ENCODE results near the gene DYNLT5.
"Not testable (repeated sequence)": the region's sequence is repeated elsewhere in the genome, so short reads cannot be mapped to it uniquely, and the experiment has no call there.

Gene DYNLT5

DNA sequence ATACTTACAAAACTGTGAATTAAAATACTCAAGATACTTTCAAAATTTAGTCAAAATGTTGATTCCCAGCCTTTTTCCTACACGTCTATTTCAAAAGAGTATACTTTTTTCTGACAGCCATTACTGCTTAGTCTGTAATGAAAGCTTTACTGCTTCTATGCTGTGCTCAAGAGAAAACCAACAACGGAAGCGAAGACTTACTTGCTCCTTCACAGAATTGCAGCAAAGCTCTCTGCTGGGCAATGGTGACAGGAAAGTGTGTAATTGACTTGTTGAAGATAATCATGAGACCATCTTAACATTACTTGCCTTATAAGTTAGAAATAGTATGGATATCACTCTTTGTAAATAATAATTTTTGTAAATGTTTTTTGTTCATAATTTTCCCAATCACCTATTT lies 1.7 kb upstream of the DYNLT5 start:
- no peak for DNase-seq (ENCODE audit: low read depth)

DNA sequence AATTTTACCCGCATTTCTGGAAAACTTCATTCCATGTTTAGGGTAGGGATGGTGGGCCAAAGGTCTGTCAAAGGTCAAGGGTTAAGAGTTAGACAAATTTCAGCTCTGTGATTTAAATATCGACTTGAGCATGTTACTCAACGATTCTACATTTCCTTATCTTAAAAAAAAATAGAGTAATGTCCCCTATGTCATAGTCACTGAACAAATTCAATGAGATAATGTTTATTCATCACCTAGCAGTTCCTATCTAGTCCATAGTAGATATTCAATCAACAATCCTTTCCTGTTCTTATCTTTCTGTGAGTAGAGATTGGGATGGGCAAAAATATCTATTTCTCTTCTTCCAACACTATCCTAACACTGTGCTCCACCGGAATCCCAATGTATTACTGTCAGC lies 1.1 kb upstream of the DYNLT5 start:
- no peak for DNase-seq (ENCODE audit: low read depth)

DNA sequence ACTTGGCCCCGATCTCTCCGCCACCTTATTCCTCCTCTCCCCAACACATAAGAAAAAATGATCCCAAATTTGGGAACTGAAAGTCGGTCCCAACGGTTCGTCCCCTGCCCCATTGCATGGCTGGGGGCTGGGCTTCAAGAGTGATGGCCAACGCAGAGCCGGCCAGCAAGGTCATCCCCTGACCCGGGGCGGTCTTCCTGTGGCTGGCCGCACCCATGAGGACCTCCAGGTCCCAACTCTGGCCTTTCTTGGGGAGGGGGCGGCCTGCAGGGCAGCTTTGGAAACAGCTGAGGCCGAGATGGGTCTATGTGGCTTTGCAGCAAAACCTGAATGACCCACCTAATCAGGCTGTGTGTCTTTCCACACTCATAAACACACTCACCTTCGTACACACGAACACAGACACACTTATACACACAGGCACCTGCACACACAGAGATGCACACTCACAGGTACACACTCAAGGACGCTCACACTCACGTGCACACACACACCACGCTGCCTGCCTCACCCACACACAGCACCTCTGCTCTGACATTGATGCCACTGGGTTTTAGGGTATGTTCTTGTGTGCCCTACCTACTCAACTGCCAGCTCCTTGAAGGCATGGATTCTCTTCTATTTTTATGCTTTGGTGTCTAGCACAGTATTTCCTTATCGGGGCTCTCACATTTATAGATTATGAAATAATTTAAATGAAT lies 562 bp downstream of the DYNLT5 start:
- DNase-seq (ENCODE audit: low read depth) = no peak

DNA sequence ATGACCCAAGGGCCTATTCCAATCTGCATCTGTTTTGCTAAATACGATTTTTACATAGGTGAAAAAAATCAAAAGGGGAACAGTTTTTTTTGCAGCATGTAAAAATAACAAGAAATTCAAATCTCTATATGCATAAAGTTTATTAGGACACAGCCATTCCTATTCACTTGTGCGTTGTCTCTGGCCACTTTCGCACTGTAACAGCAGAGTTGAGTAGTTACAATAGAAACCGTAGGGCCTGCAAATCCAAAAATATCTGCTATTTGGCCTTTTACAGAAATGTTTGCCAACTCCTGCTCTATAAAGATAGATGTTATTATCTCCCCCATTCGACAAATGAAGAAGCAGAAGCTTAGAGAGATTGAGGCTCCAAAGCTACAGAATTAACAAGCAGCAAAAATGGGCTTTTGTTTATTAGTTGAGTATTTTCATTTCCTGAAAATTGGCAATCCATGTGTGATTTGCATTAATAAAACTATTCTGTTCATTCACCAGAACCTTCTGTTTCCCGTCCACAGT lies 5.5 kb downstream of the DYNLT5 start:
- DNase-seq (ENCODE audit: low read depth) = no peak

DNA sequence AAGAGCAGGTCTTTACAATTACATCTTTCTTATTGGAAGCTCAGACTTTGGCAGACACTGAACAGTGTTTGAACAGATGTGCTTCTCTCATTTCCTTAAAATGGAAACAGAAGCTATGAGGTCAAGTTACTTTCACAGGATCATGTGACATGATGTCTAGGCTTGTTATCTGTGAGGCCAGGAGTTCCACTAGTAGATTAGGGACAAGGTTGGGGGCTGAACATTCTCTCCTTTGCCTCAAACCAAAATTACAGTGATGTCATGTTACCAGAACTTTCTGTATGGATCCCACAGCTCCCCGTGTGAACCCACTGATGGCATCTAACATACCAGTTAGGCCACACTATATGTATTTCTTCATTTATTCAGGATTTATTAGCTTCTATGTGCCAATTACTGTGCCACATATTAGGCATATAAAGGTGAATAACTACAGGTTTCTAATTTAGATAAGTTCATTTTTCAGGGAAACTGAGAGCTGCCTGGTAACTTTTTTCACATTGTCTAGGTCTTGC lies 6.0 kb downstream of the DYNLT5 start:
- no peak for DNase-seq (ENCODE audit: low read depth)

DNA sequence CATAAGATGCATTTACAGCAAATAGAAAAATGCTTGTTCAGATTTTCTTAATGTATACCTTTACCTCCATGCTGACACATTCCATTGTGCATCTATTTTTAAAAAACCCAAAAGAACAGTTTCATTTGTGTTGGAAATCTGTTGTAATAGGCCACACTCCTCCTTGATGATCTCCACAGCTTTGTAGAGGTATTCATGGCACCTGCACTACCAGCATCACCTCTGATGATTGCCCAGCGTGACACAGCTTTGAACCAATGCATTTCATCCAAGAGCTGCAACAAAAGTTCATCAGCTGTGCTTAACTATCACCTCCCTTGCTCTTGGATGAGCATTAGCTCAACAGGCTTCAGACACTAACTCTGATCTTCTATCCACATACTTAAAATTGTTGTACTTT lies 8.2 kb downstream of the DYNLT5 start:
- DNase-seq (ENCODE audit: low read depth) = no peak

DNA sequence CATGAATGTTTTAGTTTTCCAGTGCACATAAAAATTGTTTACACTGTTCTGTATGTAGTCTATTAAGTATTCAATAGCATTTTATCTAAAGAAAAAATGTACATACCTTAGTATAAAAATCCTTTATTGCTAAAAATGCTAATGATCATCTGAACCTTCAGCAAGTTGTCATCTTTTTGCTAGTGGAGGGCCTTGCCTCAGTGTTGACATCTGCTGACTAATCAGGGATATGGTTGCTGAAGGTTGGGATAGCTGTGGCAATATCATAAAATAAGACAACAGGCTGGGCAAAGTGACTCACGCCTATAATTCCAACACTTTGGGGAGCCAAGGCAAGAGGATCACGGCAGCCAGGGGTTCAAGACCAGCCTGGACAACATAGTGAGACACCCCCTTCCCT lies 9.0 kb downstream of the DYNLT5 start:
- DNase-seq (ENCODE audit: low read depth) = peak; percentile 66

DNA sequence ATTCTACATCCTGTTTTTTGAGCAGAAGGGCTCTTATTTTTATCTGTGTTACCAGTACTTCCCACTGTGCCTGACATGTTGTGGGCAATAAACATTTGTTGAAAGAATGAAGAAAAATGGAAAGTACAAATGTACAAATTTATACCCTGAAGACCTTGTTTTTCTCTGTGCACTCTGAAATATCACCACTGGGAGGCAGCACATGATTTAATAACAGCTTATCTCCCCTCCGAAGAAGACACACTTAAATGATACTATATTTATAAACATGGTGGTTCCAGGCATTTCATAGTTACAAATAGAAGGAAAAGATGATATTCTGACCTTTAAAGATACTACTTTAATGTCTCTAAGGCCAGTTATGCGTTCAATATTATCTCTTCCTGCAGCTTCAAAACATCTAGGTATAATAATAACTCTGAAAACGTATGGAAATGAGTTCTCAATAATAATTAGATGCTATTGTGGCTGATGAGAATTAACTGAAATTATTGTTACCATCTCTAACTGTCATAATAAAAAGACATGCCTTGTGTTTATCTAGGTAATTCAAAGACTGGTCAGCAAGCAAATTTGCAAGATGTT lies 12.8 kb downstream of the DYNLT5 start:
- DNase-seq (ENCODE audit: low read depth) = peak; percentile 58

DNA sequence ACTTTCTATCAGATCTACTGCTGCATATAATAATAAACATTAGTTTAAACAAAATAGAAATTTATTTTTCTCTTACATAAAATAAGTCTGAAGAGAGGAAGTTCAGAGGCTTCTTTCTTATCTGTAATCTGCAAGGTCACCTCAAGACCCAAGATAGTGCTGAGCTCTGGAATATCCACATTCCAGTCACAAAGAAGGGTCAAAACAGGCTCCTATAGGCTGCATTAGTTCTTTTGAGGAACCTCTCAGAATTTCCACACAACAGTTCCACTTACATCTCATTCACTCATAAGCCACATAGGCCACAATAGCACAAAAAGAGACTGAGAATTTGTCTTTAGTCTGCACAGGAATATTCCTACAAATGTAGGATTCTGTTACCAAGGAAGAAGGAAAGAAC lies 15.4 kb downstream of the DYNLT5 start:
- DNase-seq (ENCODE audit: low read depth) = no peak

DNA sequence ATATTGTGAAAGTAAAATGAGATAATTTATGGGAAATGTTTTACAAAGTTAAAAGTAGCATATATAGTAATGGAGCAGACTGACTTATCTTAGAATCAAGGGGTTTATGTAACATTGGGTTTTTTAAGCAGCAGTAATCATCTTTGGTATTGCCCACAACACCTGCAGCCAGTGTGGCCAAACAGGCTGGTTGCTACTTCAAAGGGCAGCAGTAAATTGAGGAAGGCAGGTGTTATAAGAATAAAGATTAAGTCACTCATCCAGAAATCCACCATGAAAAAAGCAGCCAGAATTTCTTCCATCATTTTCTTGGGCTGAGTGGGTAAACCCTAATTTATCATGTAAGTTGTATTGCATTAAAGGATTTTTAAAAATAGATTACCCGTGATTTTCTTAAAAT lies 16.7 kb downstream of the DYNLT5 start:
- DNase-seq (ENCODE audit: low read depth) = no peak

DNA sequence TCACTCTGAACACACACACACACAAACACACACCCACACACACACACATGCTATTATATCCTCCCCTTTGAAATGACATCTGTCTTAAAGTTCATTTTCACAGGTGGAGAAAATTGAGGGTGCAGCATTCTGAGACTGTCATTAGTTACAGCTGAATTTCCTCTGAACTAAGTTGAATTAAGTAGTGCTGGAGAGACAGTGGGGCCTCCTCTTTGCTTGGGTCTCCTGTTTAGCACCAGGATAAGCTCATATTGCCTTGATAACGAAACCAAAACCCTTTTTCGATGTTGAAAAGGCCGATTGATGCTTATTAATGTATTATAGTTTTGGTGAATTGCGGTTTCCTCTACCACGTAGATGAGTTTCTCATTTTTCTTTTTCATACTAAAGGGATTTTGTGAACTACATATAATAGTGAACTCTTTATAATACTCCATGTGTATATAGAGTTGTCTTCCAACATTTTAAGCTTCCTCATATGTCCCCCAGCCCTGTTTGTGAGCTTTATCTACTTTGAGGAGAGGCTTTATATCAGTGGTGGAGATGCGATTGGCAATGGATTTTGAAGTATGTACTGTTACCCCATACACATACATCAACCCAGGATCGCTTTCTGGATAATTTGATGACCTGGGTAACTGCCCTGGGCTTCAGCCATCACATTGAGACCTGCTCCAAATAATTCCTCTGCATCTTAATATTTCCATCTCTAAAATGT lies 17.4 kb downstream of the DYNLT5 start:
- DNase-seq (ENCODE audit: low read depth) = no peak

DNA sequence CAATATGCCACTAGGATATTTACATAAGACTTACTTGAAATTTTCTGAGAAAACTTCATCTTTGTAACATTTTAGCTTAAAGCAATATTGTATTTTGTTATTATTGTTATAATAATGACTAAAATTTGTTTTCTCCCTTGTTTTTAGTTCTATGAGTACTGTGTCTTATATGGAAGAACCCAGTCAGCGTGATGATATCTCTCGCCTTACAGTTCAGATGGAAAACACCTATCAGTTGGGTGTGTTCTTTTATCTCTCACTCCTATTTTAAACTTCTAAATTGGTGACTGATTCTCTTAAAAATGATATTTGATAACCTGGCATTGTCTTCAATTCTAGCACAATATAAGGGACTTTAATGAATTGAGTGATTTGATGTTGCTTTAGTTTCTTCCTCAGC lies 18.0 kb downstream of the DYNLT5 start:
- DNase-seq (ENCODE audit: low read depth) = no peak

DNA sequence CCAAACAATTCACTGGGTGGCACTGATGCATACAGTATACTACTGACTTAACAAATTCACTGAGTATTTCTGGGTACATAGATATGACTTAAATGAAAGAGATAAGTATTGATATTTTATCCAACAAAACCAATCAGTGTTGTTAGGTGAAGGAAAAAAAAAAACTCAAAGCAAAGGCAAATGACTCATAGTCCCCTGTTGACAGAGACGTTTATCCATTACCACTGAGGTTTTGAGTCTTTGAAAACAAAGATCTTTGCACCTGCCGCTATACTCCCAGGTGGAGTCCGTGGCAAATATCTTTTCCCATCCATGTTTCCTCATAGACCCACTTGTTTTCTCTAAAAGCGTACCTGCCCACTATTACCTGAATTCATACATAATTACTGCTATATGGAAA lies 18.4 kb downstream of the DYNLT5 start:
- DNase-seq (ENCODE audit: low read depth) = no peak

DNA sequence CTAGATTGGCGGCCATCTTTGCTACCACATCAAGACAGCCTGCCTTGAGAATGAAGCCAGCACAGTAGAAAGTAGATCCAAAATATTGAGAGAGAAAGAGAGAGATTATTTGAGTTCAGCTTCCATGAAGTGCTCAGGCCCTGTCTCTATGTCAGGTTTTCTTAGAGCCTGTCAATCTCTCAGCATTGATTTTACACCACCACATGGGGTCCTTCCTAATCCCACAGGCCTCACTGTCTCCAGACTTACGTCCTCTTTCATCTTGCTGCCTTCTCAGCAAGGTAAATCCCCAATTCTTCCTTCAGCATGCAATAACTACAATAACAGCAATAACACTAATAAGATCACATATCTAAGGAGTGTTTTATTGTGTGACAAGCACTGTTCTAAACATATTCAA lies 21.0 kb downstream of the DYNLT5 start:
- DNase-seq (ENCODE audit: low read depth) = no peak

DNA sequence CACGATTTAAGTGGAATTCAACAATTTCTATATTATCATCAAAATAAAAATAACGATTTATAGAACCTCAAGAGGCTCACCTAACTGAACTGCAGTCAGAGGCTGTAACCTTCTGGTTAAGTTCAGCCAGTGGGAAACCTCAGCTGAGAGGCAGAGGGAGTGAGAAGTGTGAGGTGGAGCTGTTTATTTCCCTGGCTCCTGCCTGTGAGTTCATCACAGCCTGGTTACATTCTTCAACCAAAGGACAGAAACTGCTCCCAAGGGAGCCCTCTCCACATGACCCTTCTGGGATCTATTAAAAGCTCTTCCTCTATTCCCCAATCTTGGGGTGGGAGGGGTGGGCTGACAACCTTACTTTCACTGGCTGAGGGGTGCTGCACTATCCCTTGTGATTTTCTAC lies 22.2 kb downstream of the DYNLT5 start:
- DNase-seq (ENCODE audit: low read depth) = no peak

DNA sequence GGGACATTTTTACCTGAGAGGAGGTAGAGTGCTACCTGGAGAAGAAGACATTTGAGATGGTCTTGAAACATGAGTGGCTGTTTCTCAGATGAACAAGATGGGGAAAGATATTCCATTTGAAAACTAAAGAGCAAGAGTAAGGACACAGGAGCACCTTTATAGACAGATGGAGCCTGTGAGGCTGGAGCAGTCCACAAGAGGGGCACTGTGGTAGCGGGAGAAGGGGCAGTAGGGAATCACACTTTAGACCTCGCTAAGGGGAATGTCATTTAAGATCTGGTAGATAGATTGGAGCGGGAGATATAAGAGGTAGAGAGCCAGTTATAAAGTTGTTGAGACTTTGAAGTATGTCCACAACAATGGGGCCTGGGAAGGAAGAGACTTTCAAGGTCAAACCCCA lies 23.4 kb downstream of the DYNLT5 start:
- DNase-seq (ENCODE audit: low read depth) = no peak

DNA sequence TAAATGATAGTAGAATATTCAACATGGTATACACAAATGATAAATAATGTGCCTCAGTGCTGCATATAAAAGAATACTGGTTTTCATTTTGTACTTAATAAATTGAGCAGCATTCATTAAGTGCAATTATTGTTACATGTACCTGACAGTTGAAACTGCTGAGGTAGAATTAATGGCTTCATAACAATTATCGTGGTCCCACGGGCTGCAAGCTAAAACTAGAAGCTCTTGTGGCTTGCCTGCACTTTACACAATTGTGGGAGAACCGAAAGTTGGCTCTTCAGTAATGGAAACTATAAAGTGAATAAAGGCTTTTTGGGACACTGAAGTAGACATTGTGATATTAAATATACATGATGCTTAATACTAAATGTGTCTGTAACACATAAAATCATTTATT lies 25.6 kb downstream of the DYNLT5 start:
- no peak for DNase-seq (ENCODE audit: low read depth)

DNA sequence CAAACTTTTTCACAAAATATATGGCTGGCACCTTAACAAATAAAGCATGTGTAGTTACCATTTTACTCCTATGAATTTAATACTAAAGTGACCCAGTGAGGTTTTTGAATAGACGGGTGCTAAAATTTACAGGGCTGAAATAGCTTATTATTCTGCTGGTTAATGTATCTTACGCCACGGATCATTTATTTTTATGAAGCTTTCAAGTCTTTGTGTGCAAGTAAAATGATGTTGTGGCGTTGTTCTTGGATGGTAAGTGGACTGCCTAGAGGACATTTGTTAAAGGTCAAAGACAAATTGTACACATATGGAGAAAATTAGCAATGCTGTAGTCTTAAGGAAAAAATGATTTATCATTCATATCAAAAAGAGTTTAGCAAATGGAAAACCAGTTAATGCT lies 26.0 kb downstream of the DYNLT5 start:
- DNase-seq (ENCODE audit: low read depth) = no peak

DNA sequence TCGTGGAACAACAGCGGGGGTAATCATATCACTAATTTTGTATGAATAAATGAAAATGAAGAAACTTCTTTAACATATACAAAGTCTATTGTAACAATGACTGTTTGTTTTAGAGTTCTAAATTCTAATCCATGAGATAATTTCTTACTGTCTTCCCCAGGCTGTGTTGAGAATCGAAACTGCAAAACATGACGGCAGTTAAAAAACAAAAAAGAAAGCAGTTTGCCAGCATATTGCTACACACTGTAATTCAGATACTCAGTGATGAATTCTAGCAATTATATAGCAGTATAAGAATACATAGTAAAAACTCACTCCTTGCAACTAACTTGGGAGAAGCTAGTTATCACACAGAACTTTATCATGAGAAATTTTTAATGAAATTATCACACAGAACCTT lies 26.7 kb downstream of the DYNLT5 start:
- no peak for DNase-seq (ENCODE audit: low read depth)

DNA sequence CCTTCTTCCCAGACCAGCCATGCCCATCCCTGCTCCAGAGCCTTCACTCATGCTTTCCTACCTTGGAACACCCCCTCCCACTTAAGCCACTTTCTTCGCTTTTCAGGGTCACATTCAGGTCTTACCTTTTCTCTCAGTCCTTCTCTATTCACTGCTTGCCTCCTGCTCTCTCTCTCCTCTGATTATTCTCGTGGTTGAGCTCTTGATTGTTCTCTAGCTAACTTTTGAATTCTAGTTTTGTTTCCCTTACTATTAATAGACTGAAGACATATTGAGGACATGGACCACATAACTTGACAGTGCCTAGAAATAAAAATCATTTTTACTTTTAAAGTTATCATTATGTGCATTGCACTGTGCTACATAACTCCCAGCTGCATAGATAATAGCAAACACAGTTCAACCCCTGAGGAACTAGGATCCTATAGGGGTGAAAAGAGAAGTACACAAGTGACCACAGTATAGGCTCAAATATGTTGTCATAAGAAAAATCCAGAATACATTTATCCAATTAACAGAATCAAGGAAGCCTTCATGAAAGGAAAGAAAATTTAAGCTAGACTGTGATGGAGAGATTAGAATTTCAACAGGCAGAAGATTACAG lies 27.3 kb downstream of the DYNLT5 start:
- DNase-seq (ENCODE audit: low read depth) = no peak

DNA sequence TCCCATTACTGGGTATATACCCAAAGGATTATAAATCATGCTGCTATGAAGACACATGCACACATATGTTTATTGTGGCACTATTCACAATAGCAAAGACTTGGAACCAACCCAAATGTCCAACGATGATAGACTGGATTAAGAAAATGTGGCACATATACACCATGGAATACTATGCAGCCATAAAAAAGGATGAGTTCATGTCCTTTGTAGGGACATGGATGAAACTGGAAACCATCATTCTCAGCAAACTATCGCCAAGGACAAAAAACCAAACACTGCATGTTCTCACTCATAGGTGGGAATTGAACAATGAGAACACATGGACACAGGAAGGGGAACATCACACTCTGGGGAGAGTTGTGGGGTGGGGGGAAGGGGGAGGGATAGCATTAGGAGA lies 33.5 kb downstream of the DYNLT5 start:
- DNase-seq (ENCODE audit: low read depth) = not testable (repeated sequence)

DNA sequence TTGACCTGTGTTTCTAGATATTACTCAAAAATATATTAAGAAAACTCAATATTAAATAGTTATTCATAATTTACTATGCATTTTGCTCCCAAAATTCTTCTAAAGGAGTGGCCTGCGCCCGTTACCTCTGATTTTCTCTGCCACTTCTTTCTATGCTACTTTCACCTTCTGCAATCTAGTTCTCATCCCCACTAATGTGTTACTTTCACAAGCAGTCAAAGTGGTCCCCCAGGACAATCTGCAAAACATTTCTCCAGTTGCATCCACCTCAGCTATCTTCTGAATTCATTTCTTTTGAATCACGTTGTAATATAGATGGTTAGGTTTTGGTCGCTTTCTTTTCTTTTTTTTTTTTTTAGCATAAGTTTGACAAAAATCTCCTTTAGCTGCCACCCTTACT lies 35.4 kb downstream of the DYNLT5 start:
- no peak for DNase-seq (ENCODE audit: low read depth)

Data from amniotic epithelial cell (primary cell).